Fibroblast of the aortic adventitia (primary cell): ENCODE data around the gene ADAMTS6. TPM values are rescaled to one million over a fixed set of nuclear protein-coding genes. Genes with fewer than 3 reads are reported as not detected.
"Not testable (repeated sequence)": the region's sequence is repeated elsewhere in the genome, so short reads cannot be mapped to it uniquely, and the experiment has no call there.

Experiments used
- DNase-seq: peaks from one replicate; pipeline ENCODE4 v3.0.0-alpha.2; 2010; ENCODE audit warnings: low read depth
- H3K4me3 ChIP-seq: 2 replicates; pipeline ENCODE4 v1.5.1; 2011; ENCODE audit warnings: low read depth, mild to moderate bottlenecking, control low read depth, low read length, moderate library complexity
- CTCF ChIP-seq: IDR thresholded peaks from 2 replicates; pipeline ENCODE4 v1.5.1; 2011; ENCODE audit warnings: mild to moderate bottlenecking, low read length, control low read depth, inconsistent platforms; ENCODE audit not compliant: insufficient read depth
- total RNA-seq: library from RNA; depleted of rRNA; stranded (reverse); fragments of >200 nt; gene quantifications from 2 replicates; pipeline ENCODE4 v1.2.3, GENCODE V29; 2012; ENCODE audit warnings: low replicate concordance

Gene ADAMTS6
- total RNA-seq, 1 donor, result 40.8 TPM

GRCh38 chr5:65190328-65191053 lies 291.2 kb downstream of the ADAMTS6 start:
- peak; percentile 98 for DNase-seq
- TF ChIP-seq CTCF, result no peak
- no peak overlapping the region for H3K4me3 ChIP-seq

GRCh38 chr5:65186646-65187227 lies 295.0 kb downstream of the ADAMTS6 start:
- H3K4me3 ChIP-seq, result no peak overlapping the region
- DNase-seq, result peak; percentile 26
- no peak for TF ChIP-seq CTCF

- DNase-seq, result no peak
- H3K4me3 ChIP-seq, result no peak overlapping the region
- no peak for TF ChIP-seq CTCF
Observed at GRCh38 chr5:65185468-65185867, 296.3 kb downstream of the ADAMTS6 start.

GRCh38 chr5:65184780-65185179 lies 296.9 kb downstream of the ADAMTS6 start:
- no peak for TF ChIP-seq CTCF
- no peak for DNase-seq
- H3K4me3 ChIP-seq, result no peak overlapping the region

GRCh38 chr5:65174231-65174630 lies 307.5 kb downstream of the ADAMTS6 start:
- not testable (repeated sequence) for DNase-seq

GRCh38 chr5:65173130-65173525 lies 308.6 kb downstream of the ADAMTS6 start:
- no peak overlapping the region for H3K4me3 ChIP-seq
- TF ChIP-seq CTCF, result no peak
- DNase-seq, result peak; percentile 63

More at GRCh38 chr5:65174231-65174630, 307.5 kb downstream of the ADAMTS6 start:
- H3K4me3 ChIP-seq, result not testable (repeated sequence)

GRCh38 chr5:65172486-65173129 lies 309.1 kb downstream of the ADAMTS6 start:
- peak; percentile 55 for DNase-seq
- TF ChIP-seq CTCF, result no peak
- H3K4me3 ChIP-seq, result no peak overlapping the region
